Raji (cell line): ENCODE measurements around the gene EWSR1.

ENCODE experiments used
- POLR2A ChIP-seq: IDR thresholded peaks from 2 replicates; pipeline ENCODE4 v1.6.1; 2011; ENCODE audit warnings: low read depth, low read length, control low read depth; ENCODE audit not compliant: insufficient read depth

EWSR1 gene

GRCh38 chr22:29260601-29261315 is 7.3 kb upstream of the EWSR1 start:
- TF ChIP-seq POLR2A: 0 out of 2 replicates have a peak, but pooled peaks have one; percentile 6

DNA sequence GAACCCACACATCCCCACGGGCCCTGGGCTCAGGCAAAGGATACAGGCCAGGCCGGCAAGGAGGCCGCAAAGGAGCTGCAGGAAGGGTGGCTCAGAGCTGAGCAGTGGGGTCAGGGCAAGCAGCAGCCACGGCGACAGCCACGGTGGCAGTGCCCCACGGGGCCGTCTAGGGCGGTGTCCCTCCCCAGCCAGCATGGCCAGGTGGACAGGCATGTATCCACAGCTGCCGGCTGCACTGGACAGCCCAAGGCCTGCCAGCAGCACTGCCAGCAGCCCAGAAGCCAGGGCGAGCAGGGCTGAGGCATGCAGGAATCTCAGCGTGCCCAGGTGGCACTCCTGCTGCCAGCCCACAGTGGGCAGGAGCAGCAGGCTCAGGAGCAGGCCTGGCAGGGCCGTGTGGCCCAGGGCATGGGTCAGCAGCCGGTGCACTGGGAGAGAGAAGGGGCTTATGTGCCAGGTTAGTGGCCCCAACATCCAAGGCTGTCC is 4.2 kb upstream of the EWSR1 start:
- no peak for TF ChIP-seq POLR2A

GRCh38 chr22:29265305-29265704 is 2.8 kb upstream of the EWSR1 start:
- no peak for TF ChIP-seq POLR2A

DNA sequence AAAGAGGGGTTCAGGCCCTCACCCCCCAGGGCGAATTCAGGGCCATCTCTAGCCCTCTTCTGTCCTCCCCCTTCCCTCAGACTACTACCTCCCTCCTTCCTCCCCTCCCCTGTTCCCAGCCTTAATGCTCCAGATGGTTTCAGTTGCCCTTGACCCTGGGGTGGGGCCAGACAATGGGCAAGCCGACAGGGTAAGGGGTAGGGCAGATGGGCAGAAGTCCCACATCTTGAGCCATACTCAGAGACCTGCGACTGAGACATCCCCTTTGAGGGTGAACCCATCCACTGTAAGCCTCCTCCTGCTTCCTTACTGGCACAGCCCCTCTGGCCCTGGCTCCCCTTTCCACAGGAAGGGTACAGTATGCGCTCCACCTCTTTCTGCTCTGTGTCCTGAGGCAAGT is 2.1 kb upstream of the EWSR1 start:
- no peak for TF ChIP-seq POLR2A

DNA sequence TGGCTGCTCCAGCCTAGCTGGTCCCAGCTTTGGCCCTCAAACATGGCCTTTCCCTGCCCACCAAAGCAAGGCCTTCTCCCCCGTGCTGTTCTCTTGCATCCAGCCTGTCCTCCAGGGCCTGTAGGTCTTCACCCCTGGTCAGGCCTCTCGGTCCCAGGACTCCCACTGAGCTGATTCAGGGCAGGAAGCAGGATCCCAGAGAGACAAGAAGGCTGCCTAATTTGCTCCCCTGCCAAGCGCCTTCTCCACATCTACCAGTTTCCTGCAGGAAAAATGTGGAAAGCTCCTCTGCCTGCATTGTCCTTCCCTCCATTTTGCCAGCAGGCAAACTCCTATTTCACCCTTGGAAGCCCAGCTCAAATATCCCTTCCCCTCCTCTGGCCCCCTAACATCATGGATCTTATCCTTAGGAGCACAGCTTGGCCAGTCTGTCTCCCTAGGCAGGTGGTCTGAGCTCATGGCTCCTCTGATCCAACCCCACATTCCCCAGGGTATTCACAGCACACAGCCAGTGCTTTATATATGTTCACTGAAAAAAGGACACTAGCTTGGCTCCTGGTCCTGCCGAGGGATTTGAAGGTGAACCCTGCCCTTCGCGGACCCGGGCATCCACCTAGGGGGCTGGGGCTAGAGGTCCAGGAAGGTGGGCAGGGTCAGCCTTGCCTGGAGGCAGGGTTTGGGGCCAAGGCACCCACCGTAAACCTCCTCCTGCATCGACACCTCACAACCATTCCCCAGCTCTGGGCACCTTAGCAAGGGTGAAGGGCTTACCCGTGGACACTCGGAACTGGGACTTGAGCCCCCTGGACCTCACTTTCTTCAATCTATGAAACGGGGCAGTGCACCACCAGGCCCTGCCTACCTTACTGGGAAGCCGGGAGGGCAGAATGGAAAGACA is 1.3 kb upstream of the EWSR1 start:
- TF ChIP-seq POLR2A: no peak

DNA sequence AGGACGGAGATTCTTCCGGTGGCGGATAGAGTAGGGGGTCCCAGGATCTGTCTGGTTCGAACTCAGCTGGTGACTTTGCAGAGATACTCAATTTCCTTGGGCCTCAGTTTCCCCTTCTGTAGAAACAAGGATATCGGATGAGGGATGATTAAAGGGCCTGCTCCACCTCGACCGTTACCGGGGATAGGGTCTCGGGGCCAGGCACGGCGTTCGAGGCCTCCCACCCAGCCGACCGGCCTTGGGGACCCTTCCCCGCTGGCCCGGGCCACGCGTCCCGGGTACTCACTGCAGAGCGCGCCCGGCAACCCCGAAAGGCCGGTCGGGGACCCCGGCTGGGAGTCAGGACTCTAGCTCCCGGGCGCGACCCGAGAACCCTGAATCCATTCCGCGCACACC is 608 bp upstream of the EWSR1 start:
- no peak for TF ChIP-seq POLR2A

- TF ChIP-seq POLR2A: no peak
Observed at GRCh38 chr22:29268511-29269229, 602 bp downstream of the EWSR1 start.

- no peak for TF ChIP-seq POLR2A
Observed at GRCh38 chr22:29269230-29269604, 1.1 kb downstream of the EWSR1 start.

GRCh38 chr22:29269731-29270474 is 1.8 kb downstream of the EWSR1 start:
- no peak for TF ChIP-seq POLR2A

DNA sequence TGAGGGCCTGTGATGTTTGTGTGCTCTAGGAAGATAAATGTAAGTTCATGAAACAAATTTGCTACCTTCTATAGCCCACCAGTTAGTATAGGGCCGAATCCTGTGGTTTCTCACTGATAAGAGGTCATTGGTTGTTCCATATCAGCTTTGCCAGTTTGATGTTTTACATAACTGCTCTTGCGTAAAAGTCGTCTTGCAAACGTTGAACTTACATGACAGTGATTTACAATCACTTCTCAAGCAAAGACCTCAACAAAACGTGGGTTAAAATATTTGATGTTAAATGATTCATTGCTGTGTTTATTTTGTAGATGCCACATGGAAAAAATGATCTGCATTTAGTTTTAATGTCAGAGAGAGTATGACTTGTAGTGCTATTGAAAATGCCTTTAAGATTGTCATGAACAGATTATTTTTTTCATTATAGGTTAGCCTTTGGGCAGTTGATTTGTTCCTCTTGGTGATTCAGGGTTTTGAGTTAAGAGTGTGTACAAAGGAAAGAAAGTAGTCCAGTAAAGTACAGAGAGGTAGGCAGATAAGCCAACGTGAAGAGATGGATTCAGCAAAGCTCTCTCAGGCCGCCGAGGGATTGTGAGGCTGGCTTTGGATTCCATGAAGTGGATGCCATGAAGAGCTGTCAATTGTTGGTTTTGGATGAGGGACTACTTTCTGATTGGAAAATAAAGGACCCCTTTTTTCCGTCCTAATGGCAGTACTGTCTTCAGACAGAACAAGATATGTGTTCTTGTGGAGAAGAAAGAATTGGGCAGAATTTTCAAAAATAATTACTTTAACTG is 2.6 kb downstream of the EWSR1 start:
- TF ChIP-seq POLR2A: no peak

GRCh38 chr22:29272624-29273023 is 4.6 kb downstream of the EWSR1 start:
- no peak for TF ChIP-seq POLR2A

GRCh38 chr22:29275167-29275566 is 7.1 kb downstream of the EWSR1 start:
- no peak for TF ChIP-seq POLR2A

DNA sequence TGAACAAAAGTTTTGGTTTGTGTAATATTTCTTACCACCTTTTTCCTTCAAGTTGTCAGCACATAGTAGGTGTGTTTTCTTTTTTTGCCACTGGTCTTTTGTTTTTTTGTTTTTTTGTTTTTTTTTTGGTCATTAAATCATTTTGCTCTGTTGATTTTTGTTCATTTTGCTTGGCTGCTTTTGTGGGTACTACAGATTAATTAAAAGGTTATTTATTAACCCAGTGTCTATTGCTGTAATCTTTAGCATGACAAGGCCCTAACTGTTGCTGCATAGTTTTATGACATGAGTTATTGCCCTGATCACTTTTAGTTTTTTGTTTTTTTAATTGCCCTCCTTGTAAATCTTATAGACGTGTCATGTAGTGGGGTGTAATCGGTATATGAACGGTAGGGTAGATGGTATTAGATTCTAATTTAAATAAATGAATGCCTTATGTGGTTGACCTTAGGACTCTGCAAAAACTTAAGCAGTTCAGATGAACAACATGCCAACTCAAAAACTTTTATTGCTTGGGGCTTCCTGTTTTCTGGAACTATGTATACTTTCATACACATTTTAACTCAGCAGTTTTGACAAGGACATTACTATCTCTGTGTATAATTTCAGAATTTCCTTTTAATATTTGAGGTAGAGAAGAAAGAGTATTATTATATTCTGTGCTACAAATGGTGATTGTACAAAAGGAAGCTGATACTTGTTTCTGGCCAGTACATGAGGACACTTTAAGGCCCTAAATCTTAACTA is 7.9 kb downstream of the EWSR1 start:
- TF ChIP-seq POLR2A: no peak

- no peak for TF ChIP-seq POLR2A
Observed at GRCh38 chr22:29277927-29278326, 9.9 kb downstream of the EWSR1 start.

GRCh38 chr22:29284196-29284595 is 16.1 kb downstream of the EWSR1 start:
- no peak for TF ChIP-seq POLR2A
